ENCODE data around the gene PLIN1.
A peak's percentile ranks its signal among the peaks of the same experiment; 100 is the strongest.

PLIN1 gene

GRCh38 chr15:89660556-89660955 is 18.6 kb downstream of the PLIN1 start:
- no peak for DNase-seq (ENCODE audit: low read depth)
- no peak overlapping the region for H3K4me3 ChIP-seq (ENCODE audit: low read depth, low read length)

GRCh38 chr15:89659295-89659694 is 19.9 kb downstream of the PLIN1 start:
- H3K4me3 ChIP-seq (ENCODE audit: low read depth, low read length): no peak overlapping the region
- no peak for TF ChIP-seq CTCF (IDR thresholded peaks at IDR 0.05; ENCODE audit: control insufficient read depth, extremely low read depth, insufficient read depth)
- no peak for DNase-seq (ENCODE audit: low read depth)

More at GRCh38 chr15:89660556-89660955, 18.6 kb downstream of the PLIN1 start:
- TF ChIP-seq CTCF (IDR thresholded peaks at IDR 0.05; ENCODE audit: control insufficient read depth, extremely low read depth, insufficient read depth): no peak

- DNase-seq (ENCODE audit: low read depth): no peak
- no peak overlapping the region for H3K4me3 ChIP-seq (ENCODE audit: low read depth, low read length)
- TF ChIP-seq CTCF (IDR thresholded peaks at IDR 0.05; ENCODE audit: control insufficient read depth, extremely low read depth, insufficient read depth): no peak
Measured at GRCh38 chr15:89657686-89658200, 21.4 kb downstream of the PLIN1 start.

- TF ChIP-seq CTCF (IDR thresholded peaks at IDR 0.05; ENCODE audit: control insufficient read depth, extremely low read depth, insufficient read depth): no peak
- DNase-seq (ENCODE audit: low read depth): no peak
- H3K4me3 ChIP-seq (ENCODE audit: low read depth, low read length): no peak overlapping the region
Measured at GRCh38 chr15:89656116-89656815, 22.9 kb downstream of the PLIN1 start.

GRCh38 chr15:89654847-89655805 is 24.0 kb downstream of the PLIN1 start, which contains the start of gene KIF7:
Gene KIF7 (minus strand): TSS chr15:89655467. CDS start chr15:89652930, 2,537 bp downstream.
- TF ChIP-seq CTCF (IDR thresholded peaks at IDR 0.05; ENCODE audit: control insufficient read depth, extremely low read depth, insufficient read depth): no peak
- no peak for DNase-seq (ENCODE audit: low read depth)
- peak within 1 kb of the TSS; percentile 42 for H3K4me3 ChIP-seq (ENCODE audit: low read depth, low read length)

GRCh38 chr15:89654301-89654761 is 24.8 kb downstream of the PLIN1 start:
- peak overlapping the region; percentile 42 for H3K4me3 ChIP-seq (ENCODE audit: low read depth, low read length)
- DNase-seq (ENCODE audit: low read depth): no peak
- no peak for TF ChIP-seq CTCF (IDR thresholded peaks at IDR 0.05; ENCODE audit: control insufficient read depth, extremely low read depth, insufficient read depth)
